ENCODE results near the gene ESPNL. TPM values are rescaled to one million over a fixed set of nuclear protein-coding genes. Genes with fewer than 3 reads are reported as not detected.
"Not testable (repeated sequence)": the region's sequence is repeated elsewhere in the genome, so short reads cannot be mapped to it uniquely, and the experiment has no call there.

The ESPNL gene, protein sequence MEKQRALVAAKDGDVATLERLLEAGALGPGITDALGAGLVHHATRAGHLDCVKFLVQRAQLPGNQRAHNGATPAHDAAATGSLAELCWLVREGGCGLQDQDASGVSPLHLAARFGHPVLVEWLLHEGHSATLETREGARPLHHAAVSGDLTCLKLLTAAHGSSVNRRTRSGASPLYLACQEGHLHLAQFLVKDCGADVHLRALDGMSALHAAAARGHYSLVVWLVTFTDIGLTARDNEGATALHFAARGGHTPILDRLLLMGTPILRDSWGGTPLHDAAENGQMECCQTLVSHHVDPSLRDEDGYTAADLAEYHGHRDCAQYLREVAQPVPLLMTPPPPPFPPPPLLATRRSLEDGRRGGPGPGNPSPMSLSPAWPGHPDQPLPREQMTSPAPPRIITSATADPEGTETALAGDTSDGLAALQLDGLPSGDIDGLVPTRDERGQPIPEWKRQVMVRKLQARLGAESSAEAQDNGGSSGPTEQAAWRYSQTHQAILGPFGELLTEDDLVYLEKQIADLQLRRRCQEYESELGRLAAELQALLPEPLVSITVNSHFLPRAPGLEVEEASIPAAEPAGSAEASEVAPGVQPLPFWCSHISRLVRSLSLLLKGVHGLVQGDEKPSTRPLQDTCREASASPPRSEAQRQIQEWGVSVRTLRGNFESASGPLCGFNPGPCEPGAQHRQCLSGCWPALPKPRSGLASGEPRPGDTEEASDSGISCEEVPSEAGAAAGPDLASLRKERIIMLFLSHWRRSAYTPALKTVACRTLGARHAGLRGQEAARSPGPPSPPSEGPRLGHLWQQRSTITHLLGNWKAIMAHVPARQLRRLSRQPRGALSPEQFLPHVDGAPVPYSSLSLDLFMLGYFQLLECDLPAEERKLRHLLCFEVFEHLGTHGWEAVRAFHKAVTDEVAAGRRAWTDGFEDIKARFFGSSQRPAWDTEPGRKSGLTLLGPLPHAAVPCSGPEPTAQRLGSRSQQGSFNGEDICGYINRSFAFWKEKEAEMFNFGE
- total RNA-seq, result 1.3 and 4.2 TPM in 2 replicates

DNA sequence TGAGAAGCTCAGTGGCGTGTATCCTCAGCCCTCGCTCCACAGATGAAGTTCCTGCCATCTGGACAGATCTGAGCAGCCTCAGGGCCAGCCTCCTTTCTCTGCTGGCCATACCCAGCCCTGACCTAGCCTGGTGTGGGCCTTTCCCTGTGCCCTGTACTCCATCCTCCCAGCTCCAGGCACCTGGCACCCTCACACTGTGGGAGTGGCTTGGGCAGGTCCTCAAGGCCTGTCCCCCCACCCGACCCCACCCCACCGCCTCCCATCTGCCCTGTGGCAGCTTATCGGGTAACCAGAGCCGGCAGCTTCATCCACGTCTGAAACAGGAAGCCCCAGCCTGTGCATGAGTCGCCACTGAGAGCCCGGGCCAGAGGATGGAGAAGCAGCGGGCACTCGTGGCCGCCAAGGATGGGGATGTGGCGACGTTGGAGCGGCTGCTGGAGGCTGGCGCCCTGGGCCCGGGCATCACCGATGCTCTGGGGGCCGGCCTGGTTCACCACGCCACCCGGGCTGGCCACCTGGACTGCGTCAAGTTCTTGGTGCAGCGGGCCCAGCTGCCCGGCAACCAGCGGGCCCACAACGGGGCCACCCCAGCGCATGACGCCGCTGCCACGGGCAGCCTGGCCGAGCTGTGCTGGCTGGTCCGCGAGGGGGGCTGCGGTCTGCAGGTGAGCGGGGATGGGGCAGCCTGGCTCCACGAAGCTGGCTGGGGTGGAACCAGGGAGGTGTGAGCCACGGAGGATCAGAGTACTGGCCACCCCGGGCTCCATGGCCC, at the start of gene ESPNL:
ESPNL (plus strand) TSS at position 292 of the 772 bp plus-strand sequence; CDS start at position 372, 80 bp downstream.
- H3K4me3 ChIP-seq (ENCODE audit: low read depth, low read length), result no peak within 1 kb of the TSS
- no peak for TF ChIP-seq CTCF (IDR thresholded peaks at IDR 0.05; ENCODE audit: insufficient read depth, low read depth, low read length)
- DNase-seq (ENCODE audit: low read depth), result no peak

DNA sequence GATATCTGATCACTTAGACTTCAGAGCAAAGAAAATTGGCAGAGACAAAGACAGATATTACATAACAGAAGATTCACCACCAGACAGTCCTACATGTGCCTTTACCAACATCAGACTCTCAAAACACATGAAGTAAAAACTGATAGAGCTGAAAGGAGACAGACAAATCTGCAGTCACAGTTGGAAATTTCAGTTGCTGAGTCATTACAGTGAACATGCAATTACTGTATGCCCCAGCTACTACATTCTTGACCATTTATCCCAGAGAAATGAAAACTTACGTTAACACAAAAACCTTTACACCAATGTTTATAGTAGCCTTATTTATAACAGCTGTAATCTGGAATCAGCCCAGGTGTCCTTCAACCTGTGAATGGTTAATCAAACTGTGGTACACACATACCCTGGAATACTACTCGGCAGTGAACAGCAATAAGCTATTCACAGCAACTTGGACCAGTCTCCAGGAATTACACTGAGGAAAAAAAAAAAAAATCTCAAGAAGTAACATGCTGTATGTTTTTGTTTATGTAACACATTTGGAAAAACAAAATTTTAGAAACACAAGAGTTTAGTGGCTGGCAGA, 46.9 kb upstream of the ESPNL start:
- TF ChIP-seq CTCF (IDR thresholded peaks at IDR 0.05; ENCODE audit: insufficient read depth, low read depth, low read length), result no peak
- no peak overlapping the region for H3K4me3 ChIP-seq (ENCODE audit: low read depth, low read length)
- peak; percentile 11 for DNase-seq (ENCODE audit: low read depth)

DNA sequence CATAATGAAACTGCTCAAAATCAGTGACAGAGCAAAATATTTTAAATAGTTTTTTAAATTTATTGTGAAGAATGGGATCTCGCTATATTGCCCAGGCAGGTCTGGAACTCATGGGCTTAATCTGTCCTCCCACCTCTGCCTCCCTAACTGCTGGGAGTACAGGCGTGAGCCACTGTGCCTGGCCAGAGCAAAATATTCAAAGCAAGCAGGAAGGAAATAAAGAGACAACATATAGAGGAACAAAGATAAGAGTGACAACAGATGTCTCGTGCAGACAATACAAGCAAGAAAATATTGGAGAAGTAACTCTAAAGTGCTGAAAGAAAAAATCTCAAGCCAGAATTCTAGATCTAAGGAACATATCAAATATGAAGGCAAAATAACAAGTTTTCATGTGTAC, 44.3 kb upstream of the ESPNL start:
- no peak overlapping the region for H3K4me3 ChIP-seq (ENCODE audit: low read depth, low read length)
- TF ChIP-seq CTCF (IDR thresholded peaks at IDR 0.05; ENCODE audit: insufficient read depth, low read depth, low read length), result no peak
- no peak for DNase-seq (ENCODE audit: low read depth)

DNA sequence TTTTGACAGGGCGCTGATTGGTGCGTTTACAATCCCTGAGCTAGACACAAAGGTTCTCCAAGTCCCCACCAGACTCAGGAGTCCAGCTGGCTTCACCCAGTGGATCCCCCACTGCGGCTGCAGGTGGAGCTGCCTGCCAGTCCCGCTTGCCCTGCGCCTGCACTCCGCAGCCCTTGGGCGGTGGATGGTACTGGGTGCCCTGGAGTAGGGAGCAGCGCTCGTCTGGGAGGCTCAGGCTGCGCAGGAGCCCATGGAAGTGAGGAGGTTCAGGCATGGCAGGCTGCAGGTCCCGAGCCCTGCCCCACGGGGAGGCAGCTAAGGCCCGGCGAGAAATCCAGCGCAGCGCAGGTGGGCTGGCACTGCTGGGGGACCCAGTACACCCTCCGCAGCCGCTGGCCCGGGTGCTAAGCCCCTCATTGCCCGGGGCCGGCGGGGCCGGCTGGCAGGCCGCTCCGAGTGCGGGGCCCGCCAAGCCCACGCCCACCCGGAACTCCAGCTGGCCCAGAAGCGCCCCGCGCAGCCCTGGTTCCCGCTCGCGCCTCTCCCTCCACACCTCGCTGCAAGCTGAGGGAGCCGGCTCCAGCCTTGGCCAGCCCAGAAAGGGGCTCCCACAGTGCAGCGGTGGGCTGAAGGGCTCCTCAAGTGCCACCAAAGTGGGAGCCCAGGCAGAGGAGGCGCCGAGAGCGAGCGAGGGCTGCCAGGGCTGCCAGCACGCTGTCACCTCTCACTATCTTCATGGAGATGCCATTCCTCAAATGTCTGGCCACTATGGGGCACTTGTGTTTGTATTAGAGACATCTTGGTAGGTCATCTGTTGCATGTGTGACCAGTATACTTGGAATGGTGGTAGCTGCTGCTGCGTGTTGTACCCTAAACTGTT, 42.2 kb upstream of the ESPNL start:
- not testable (repeated sequence) for H3K4me3 ChIP-seq (ENCODE audit: low read depth, low read length); DNase-seq (ENCODE audit: low read depth)

DNA sequence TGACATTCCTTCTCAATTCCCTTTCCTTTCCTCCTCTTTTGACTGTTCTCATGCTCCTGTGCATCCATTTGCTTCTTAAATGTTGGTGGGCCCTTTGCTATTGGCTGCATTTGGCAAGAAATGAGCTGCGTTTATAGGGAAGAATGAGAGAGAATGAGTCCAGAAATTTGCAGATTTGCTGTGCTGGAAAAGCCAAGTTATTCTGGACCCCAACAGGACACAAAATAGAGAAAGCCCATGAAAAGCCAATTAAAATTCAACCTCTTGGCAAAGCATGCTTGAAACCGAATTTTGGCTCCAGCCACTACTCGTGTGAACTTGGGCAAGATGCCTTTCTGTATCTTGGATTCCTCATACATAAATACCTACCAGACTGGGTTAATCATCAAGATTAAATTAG, 40.6 kb upstream of the ESPNL start:
- TF ChIP-seq CTCF (IDR thresholded peaks at IDR 0.05; ENCODE audit: insufficient read depth, low read depth, low read length), result no peak
- peak overlapping the region; percentile 79 for H3K4me3 ChIP-seq (ENCODE audit: low read depth, low read length)
- DNase-seq (ENCODE audit: low read depth), result no peak

- H3K4me3 ChIP-seq (ENCODE audit: low read depth, low read length), result peak overlapping the region; percentile 79
- no peak for DNase-seq (ENCODE audit: low read depth)
- TF ChIP-seq CTCF (IDR thresholded peaks at IDR 0.05; ENCODE audit: insufficient read depth, low read depth, low read length), result no peak
Observed at GRCh38 chr2:238060096-238060541, 40.0 kb upstream of the ESPNL start.
